Activated T-cell treated with anti-CD3 and anti-CD28 coated beads for 48 hours (primary cell): ENCODE data around the gene ATP2B2.

ENCODE experiments used
- DNase-seq: peaks from one replicate; pipeline ENCODE4 v3.0.0-alpha.2; 2020; ENCODE audit warnings: low read depth

ATP2B2 gene

GRCh38 chr3:10510743-10511432, 5.5 kb upstream of the ATP2B2 start:
- DNase-seq, result no peak

- DNase-seq, result no peak
These were observed 4.8 kb upstream of the ATP2B2 start for GRCh38 chr3:10510086-10510742.

GRCh38 chr3:10509325-10509724, 3.9 kb upstream of the ATP2B2 start:
- no peak for DNase-seq

GRCh38 chr3:10508619-10509260, 3.4 kb upstream of the ATP2B2 start:
- DNase-seq, result no peak

- no peak for DNase-seq
These were observed 2.8 kb upstream of the ATP2B2 start for GRCh38 chr3:10508235-10508618.

- no peak for DNase-seq
These were observed 1.9 kb upstream of the ATP2B2 start for GRCh38 chr3:10507331-10507730.

GRCh38 chr3:10506696-10507095, 1.3 kb upstream of the ATP2B2 start:
- DNase-seq, result no peak

- DNase-seq, result no peak
These were observed 602 bp upstream of the ATP2B2 start for GRCh38 chr3:10505791-10506585.

GRCh38 chr3:10504171-10505049, 976 bp downstream of the ATP2B2 start:
- no peak for DNase-seq

GRCh38 chr3:10503217-10503796, 2.1 kb downstream of the ATP2B2 start:
- no peak for DNase-seq

- no peak for DNase-seq
These were observed 3.1 kb downstream of the ATP2B2 start for GRCh38 chr3:10502185-10502880.

- DNase-seq, result no peak
These were observed 3.7 kb downstream of the ATP2B2 start for GRCh38 chr3:10501664-10502052.

GRCh38 chr3:10500717-10501663, 4.4 kb downstream of the ATP2B2 start:
- DNase-seq, result no peak

- DNase-seq, result no peak
These were observed 7.1 kb downstream of the ATP2B2 start for GRCh38 chr3:10498271-10498670.

- DNase-seq, result no peak
These were observed 7.9 kb downstream of the ATP2B2 start for GRCh38 chr3:10497439-10497838.

- DNase-seq, result no peak
These were observed 9.1 kb downstream of the ATP2B2 start for GRCh38 chr3:10496121-10496863.

GRCh38 chr3:10495614-10496013, 9.8 kb downstream of the ATP2B2 start:
- no peak for DNase-seq

GRCh38 chr3:10495003-10495402, 10.4 kb downstream of the ATP2B2 start:
- no peak for DNase-seq

- no peak for DNase-seq
These were observed 11.2 kb downstream of the ATP2B2 start for GRCh38 chr3:10494180-10494579.
